Natural killer cell (primary cell): ENCODE data around the gene MAP3K14. TPM values are rescaled to one million over a fixed set of nuclear protein-coding genes. Genes with fewer than 3 reads are reported as not detected.

Experiments used
- ATAC-seq, 3 donors: fragments of 150-1000 bp in 2 of 3; fragments of 200-7000 bp in 1 of 3; cut with Tn5 transposase; 1 replicate in 1 of 3; 2 replicates in 2 of 3; pipeline ENCODE4 v1.10.0; 2021; ENCODE audit warnings: mild to moderate bottlenecking in 2 of 3, moderate library complexity in 2 of 3
- DNase-seq, 2 donors: peaks; one replicate each; pipeline versions ENCODE4 v3.0.0 to v3.0.0-alpha.2; 2013 to 2021; ENCODE audit warnings: mixed read lengths in 1 of 2
- H3K27ac ChIP-seq: one replicate; pipeline ENCODE4 v1.5.1; 2013; ENCODE audit warnings: mild to moderate bottlenecking, low read length
- H3K27me3 ChIP-seq: one replicate; pipeline ENCODE4 v1.6.1; 2013; ENCODE audit warnings: low read length; ENCODE audit not compliant: control insufficient read depth, insufficient read depth
- H3K36me3 ChIP-seq: one replicate; pipeline ENCODE4 v1.6.1; 2013; ENCODE audit warnings: low read length; ENCODE audit not compliant: control insufficient read depth, insufficient read depth
- H3K4me1 ChIP-seq: one replicate; pipeline ENCODE4 v1.6.1; 2013; ENCODE audit warnings: low read length; ENCODE audit not compliant: control insufficient read depth, insufficient read depth
- H3K4me3 ChIP-seq: one replicate; pipeline ENCODE4 v1.5.1; 2013; ENCODE audit warnings: low read length
- H3K9me3 ChIP-seq: one replicate; pipeline ENCODE4 v1.6.1; 2013; ENCODE audit warnings: low read length; ENCODE audit not compliant: control insufficient read depth, insufficient read depth
- H3K27ac Mint-ChIP-seq, 2 donors: one replicate each; pipeline ENCODE4 v1.8.0; 2022; ENCODE audit warnings: mild to moderate bottlenecking in 2 of 2, mixed read lengths in 2 of 2, moderate library complexity in 1 of 2
- H3K27me3 Mint-ChIP-seq, 2 donors: one replicate each; pipeline ENCODE4 v1.8.0; 2022; ENCODE audit warnings: low read depth in 2 of 2, mixed read lengths in 2 of 2
- H3K36me3 Mint-ChIP-seq: one replicate; pipeline ENCODE4 v1.8.0; 2022; ENCODE audit warnings: mixed read lengths
- H3K4me1 Mint-ChIP-seq, 2 donors: one replicate each; pipeline ENCODE4 v1.8.0; 2022; ENCODE audit warnings: mixed read lengths in 2 of 2
- H3K4me3 Mint-ChIP-seq: one replicate; pipeline ENCODE4 v1.8.0; 2022; ENCODE audit warnings: mild to moderate bottlenecking, moderate library complexity, mixed read lengths
- H3K9me3 Mint-ChIP-seq, 2 donors: one replicate each; pipeline ENCODE4 v1.8.0; 2022; ENCODE audit warnings: mixed read lengths in 2 of 2
- CTCF ChIP-seq: fragments of 200-600 bp; IDR thresholded peaks from one replicate; pipeline ENCODE4 v1.8.0; 2022; ENCODE audit warnings: antibody characterized with exemption
- WGBS: methylation state at CpG from one replicate; pipeline ENCODE4 v1.1.7; 2013; ENCODE audit warnings: missing lambda C conversion rate; ENCODE audit not compliant: insufficient coverage; 5-methylcytosine and 5-hydroxymethylcytosine counted together
- intact Hi-C: fragments of 100-400 bp; cut with micrococcal nuclease; formaldehyde crosslinking; loops from one replicate; pipeline ENCODE4 v1.14.2; 2022
- total RNA-seq, 4 donors: library from RNA; stranded (reverse); fragments of 120-200 nt in 1 of 4; gene quantifications; one replicate each; pipeline versions ENCODE4 v1.2.3 to v1.2.4, GENCODE V29; 2013 to 2022

The MAP3K14 gene
- total RNA-seq, 3 donors from 2014 or later (not counting 1 experiment from before 2014, with no cell fraction given): 28.0 to 31.9 (median 31.6) TPM

DNA sequence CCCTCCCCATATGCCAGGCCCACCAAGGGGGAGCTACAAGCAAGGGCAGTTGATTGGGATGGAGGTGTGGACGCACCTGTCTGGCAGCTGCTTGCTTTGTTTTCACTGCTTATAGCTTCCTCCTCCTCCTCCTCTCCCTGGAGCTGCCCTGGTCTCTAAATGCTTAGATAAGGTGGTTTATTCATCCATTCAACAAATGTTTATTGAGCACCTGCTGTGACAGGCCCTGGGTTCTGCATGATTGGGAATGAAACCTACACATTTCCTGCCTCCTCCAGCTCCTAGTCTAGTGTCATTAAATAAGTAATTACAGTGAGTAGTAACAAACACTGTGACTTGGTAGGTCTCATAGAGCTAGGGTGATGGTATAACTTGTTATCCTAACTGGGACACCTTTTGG lies 17.4 kb upstream of the MAP3K14 start:
- WGBS: 80% methylated on average over 1 of the region's 1 CpG
- no peak overlapping the region for H3K4me3 Mint-ChIP-seq

GRCh38 chr17:45333702-45334092 lies 16.9 kb upstream of the MAP3K14 start:
- Histone ChIP-seq H3K4me3 (no peak overlapping the region), H3K4me1 (peaks cover 16% of the 10 kb centered on the region), H3K27ac (no peak overlapping the region), H3K36me3 (no peaks in the 10 kb centered on the region), H3K27me3 (no peaks in the 10 kb centered on the region), H3K9me3 (no peaks in the 10 kb centered on the region)
- no peaks in the 10 kb centered on the region for H3K27me3 Mint-ChIP-seq
- TF ChIP-seq CTCF: no peak
- no peak for ATAC-seq
- H3K27ac Mint-ChIP-seq: no peak overlapping the region
- intact Hi-C loops: no loop called here
- WGBS: 100% methylated on average over 2 of the region's 4 CpGs
- DNase-seq: no peak
- H3K9me3 Mint-ChIP-seq: no peaks in the 10 kb centered on the region
- H3K4me1 Mint-ChIP-seq: peaks cover 0 to 13% of the 10 kb centered on the region in 2 donors
- no peaks in the 10 kb centered on the region for H3K36me3 Mint-ChIP-seq
- no peak overlapping the region for H3K4me3 Mint-ChIP-seq

More for the DNA sequence above, 17.4 kb upstream of the MAP3K14 start:
- Mint-ChIP-seq H3K36me3 (no peaks in the 10 kb centered on the region), H3K4me1 (peaks cover 0 to 13% of the 10 kb centered on the region in 2 donors), H3K9me3 (no peaks in the 10 kb centered on the region), H3K27me3 (no peaks in the 10 kb centered on the region), H3K27ac (no peak overlapping the region)
- peaks cover 14% of the 10 kb centered on the region for H3K4me1 ChIP-seq
- no peak overlapping the region for H3K27ac ChIP-seq
- no peak overlapping the region for H3K4me3 ChIP-seq
- no peaks in the 10 kb centered on the region for H3K36me3 ChIP-seq
- no peak for DNase-seq
- H3K27me3 ChIP-seq: no peaks in the 10 kb centered on the region
- no peaks in the 10 kb centered on the region for H3K9me3 ChIP-seq
- ATAC-seq: no peak
- intact Hi-C loops: no loop called here
- TF ChIP-seq CTCF: no peak

DNA sequence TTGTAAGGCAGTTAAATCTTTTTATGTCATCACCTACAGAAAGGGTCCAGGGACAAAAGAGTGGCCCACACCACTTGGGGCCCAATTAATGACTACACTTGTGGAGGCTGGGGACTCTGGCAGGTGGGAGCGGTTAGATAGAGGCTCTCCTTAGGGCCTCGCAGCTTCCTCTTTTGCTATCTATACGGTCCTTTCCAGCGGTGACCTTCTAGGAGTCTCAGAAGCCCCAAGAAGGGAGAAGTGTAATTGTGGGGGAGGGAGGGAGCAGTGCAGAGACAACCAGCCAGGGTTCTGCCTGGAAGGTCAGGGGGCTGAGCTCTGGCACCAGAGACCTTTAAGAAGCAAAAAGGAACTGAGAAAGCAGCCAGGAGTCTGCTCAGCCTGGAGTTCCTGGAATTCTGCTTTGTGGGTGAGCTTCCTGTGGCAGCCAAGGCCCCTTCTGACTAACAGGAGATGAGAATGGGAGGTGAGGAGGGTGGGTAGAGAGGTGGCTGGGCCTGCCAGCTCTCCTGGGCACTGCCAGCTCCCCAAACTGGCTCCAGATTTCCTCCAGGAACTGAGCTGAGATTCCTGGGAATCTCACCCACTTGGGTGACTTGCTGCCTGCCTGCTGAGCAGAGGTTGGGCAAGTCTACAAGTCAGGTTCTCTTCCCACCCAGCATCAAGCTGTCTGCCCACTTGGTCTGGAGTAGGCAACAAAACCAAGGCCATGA lies 16.3 kb upstream of the MAP3K14 start:
- intact Hi-C loops: no loop called here
- no peak overlapping the region for H3K4me3 ChIP-seq
- TF ChIP-seq CTCF: no peak
- Mint-ChIP-seq H3K9me3 (no peaks in the 10 kb centered on the region), H3K4me3 (no peak overlapping the region), H3K27ac (no peak overlapping the region), H3K4me1 (peaks cover 0 to 13% of the 10 kb centered on the region in 2 donors), H3K36me3 (no peaks in the 10 kb centered on the region), H3K27me3 (no peaks in the 10 kb centered on the region)
- no peak overlapping the region for H3K27ac ChIP-seq
- peaks cover 16% of the 10 kb centered on the region for H3K4me1 ChIP-seq
- no peaks in the 10 kb centered on the region for H3K9me3 ChIP-seq
- no peak for DNase-seq
- no peaks in the 10 kb centered on the region for H3K36me3 ChIP-seq
- ATAC-seq: peak in 1 of 3 donors; percentile 35
- 34% methylated on average over 4 of the region's 4 CpGs for WGBS
- H3K27me3 ChIP-seq: no peaks in the 10 kb centered on the region

DNA sequence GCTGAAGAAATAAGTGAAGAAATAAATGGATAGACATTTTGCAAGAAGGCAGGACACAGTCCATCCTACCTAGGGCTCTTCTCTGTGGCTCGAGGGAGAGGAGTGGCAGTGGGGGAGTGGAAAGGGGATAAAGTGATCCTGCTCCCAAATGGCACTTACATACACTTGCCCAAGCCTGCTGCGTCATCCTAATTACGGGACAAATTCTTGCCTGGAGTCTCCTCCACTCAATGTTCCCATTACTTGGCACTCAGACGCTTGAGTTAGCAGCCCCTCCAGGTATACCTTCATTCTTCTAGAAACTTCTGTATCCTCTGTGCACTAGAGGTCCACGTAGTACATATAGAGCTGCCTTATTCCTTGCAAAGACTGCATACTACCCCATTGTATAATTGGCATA lies 15.7 kb upstream of the MAP3K14 start:
- Histone ChIP-seq H3K9me3 (no peaks in the 10 kb centered on the region), H3K4me1 (peaks cover 16% of the 10 kb centered on the region), H3K36me3 (no peaks in the 10 kb centered on the region), H3K27ac (no peak overlapping the region), H3K27me3 (no peaks in the 10 kb centered on the region), H3K4me3 (no peak overlapping the region)
- H3K36me3 Mint-ChIP-seq: no peaks in the 10 kb centered on the region
- no peak overlapping the region for H3K4me3 Mint-ChIP-seq
- ATAC-seq (no peak), DNase-seq (no peak)
- intact Hi-C loops: no loop called here
- H3K27me3 Mint-ChIP-seq: no peaks in the 10 kb centered on the region
- TF ChIP-seq CTCF: no peak
- H3K9me3 Mint-ChIP-seq: no peaks in the 10 kb centered on the region
- peaks cover 0 to 13% of the 10 kb centered on the region in 2 donors for H3K4me1 Mint-ChIP-seq
- no peak overlapping the region for H3K27ac Mint-ChIP-seq
- 91% methylated on average over 5 of the region's 5 CpGs for WGBS
